Activated CD4-positive, alpha-beta T cell treated with anti-CD3 and anti-CD28 coated beads, Interleukin-2, amount 10 ng/mL, durations not matched to agents 7 days and 5 days (primary cell): Measurements from ENCODE around the gene GTF2F1. TPM values are rescaled to one million over a fixed set of nuclear protein-coding genes. Genes with fewer than 3 reads are reported as not detected.

ENCODE experiments used
- CTCF ChIA-PET: fragments of 350-600 bp; sonication (Branson Sonifier 250); formaldehyde crosslinking; loops from one replicate; lab custom pipeline; 2021; ENCODE audit warnings: antibody characterized with exemption; lab: Charles Lee
- POLR2A ChIA-PET: fragments of 350-600 bp; sonication (Branson Sonifier 250); formaldehyde crosslinking; loops from one replicate; lab custom pipeline; 2021; ENCODE audit warnings: antibody characterized with exemption; lab: Charles Lee
- DNase-seq: peaks from one replicate; pipeline ENCODE4 v3.0.0-alpha.2; 2020
- H3K27ac Mint-ChIP-seq: one replicate; pipeline ENCODE4 v1.8.0; 2021; ENCODE audit warnings: mild to moderate bottlenecking, moderate library complexity, mixed read lengths
- H3K27me3 Mint-ChIP-seq: one replicate; pipeline ENCODE4 v1.8.0; 2021; ENCODE audit warnings: mixed read lengths
- H3K36me3 Mint-ChIP-seq: one replicate; pipeline ENCODE4 v1.8.0; 2021; ENCODE audit warnings: low read depth, mixed read lengths
- H3K4me1 Mint-ChIP-seq: one replicate; pipeline ENCODE4 v1.8.0; 2021; ENCODE audit warnings: mixed read lengths
- H3K4me3 Mint-ChIP-seq: one replicate; pipeline ENCODE4 v1.8.0; 2021; ENCODE audit warnings: mild to moderate bottlenecking, moderate library complexity, mixed read lengths
- H3K9me3 Mint-ChIP-seq: one replicate; pipeline ENCODE4 v1.8.0; 2021; ENCODE audit warnings: mixed read lengths
- total RNA-seq, 2 experiments: library from RNA; stranded (reverse); gene quantifications; one replicate each; pipeline ENCODE4 v1.2.3, GENCODE V29; 2021

The GTF2F1 gene
- total RNA-seq, 2 experiments from 2014 or later = 61.4 to 67.7 TPM

DNA sequence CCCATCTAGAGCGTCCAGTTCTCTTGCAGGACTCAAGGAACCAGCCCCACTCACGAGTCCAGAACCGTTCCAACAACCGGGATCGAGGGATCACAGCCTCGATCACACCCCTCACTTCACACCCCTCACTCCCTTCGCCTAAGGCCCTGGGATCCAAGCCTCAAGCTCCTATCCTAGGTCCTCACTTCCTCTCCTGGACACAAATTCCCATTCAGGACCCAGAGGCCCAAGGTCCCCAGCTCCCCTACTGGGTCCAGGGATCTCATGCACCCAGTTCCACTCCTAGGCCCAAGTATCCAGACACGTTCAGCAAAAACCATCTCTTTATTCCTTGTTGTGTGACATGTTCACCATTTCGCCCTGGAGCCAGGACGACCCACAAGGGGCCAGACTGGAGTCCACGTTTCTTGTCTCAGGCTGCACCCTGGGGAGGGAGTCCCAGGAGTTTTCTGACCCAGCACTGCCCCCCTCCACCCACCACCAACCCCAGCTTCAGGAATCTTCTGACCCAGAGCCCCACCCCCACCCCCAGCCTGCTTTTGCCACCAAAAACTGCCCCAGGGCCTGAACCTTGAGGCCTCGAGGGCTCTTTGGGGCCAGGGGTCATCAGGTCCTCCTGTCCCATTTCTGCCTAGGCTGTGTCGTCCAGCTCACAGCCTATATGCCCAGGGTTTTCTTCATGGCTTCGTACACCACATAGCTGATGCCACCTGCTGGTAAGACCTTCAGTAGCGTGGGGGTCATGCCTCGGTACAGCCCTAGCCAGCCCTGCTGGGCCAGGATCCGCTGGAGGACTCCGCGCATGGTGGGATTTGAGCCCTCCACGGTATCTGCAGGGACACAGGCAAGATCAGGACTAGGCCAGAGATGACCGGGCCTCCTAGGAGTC lies 33.0 kb upstream of the GTF2F1 start:
- Mint-ChIP-seq H3K36me3 (peaks cover 13% of the 10 kb centered on the region), H3K9me3 (no peaks in the 10 kb centered on the region), H3K4me1 (peaks cover 41% of the 10 kb centered on the region), H3K27me3 (no peaks in the 10 kb centered on the region), H3K27ac (peak overlapping the region; percentile 94), H3K4me3 (peak overlapping the region; percentile 73)
- ChIA-PET POLR2A (no interaction called here), CTCF (interaction anchor here (0.6 to 1.1 kb wide), 8 partner anchors 22 to 1230 kb away, joined by 3 to 4 read pairs (median 3); partner anchors contain the start of gene GTF2F1)
- no peak for DNase-seq

DNA sequence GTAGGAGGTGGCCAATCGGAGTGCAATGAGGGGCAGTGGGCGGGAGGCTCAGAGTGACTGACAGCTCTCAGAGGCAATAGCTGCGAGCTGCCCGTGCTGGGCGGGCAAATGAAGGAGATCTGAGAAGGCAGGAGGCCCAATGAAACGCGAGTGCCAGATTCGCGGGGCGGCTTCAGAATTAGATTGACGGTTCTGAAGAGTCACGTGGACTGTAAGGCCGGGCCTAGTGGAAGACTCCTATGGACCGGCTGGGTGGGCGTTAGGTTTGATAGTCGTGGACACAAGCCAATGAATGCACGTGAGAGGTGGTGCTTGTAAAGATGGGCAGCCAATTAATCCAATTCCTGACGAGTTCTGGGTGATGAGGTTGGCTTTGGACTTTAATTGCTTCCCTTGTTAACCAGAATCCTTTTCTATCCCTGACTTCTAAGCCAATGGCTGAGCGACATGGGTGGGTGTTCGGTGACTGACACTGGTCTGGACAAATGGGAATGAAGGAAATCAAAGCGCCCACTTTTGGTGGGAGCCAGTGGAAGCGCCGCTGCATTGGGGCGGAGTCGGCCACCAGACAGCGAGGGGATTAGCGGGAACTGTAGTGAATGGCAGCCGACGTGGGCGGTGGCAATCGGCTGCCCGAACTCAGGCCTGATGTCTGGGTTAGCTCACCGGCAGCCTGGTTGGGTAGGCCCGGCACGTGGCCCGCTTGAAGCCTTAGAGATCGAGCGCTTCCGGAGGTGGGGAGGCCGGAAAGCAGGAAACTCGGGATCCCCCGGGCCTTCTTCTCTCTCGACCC lies 32.2 kb upstream of the GTF2F1 start:
- DNase-seq = peak; percentile 100
- H3K36me3 Mint-ChIP-seq = peaks cover 19% of the 10 kb centered on the region
- ChIA-PET CTCF (interaction anchor here (0.6 to 1.0 kb wide), 5 partner anchors 23 to 438 kb away, joined by 3 to 4 read pairs (median 3); no protein-coding TSS in a partner anchor), POLR2A (interaction anchor here (0.6 to 1.0 kb wide), 4 partner anchors 32 to 48 kb away, joined by 3 to 4 read pairs (median 4); partner anchors contain the start of gene GTF2F1)
- H3K9me3 Mint-ChIP-seq = no peaks in the 10 kb centered on the region
- peak overlapping the region; percentile 94 for H3K27ac Mint-ChIP-seq
- peak overlapping the region; percentile 73 for H3K4me3 Mint-ChIP-seq
- H3K4me1 Mint-ChIP-seq = peaks cover 39% of the 10 kb centered on the region
- no peaks in the 10 kb centered on the region for H3K27me3 Mint-ChIP-seq

DNA sequence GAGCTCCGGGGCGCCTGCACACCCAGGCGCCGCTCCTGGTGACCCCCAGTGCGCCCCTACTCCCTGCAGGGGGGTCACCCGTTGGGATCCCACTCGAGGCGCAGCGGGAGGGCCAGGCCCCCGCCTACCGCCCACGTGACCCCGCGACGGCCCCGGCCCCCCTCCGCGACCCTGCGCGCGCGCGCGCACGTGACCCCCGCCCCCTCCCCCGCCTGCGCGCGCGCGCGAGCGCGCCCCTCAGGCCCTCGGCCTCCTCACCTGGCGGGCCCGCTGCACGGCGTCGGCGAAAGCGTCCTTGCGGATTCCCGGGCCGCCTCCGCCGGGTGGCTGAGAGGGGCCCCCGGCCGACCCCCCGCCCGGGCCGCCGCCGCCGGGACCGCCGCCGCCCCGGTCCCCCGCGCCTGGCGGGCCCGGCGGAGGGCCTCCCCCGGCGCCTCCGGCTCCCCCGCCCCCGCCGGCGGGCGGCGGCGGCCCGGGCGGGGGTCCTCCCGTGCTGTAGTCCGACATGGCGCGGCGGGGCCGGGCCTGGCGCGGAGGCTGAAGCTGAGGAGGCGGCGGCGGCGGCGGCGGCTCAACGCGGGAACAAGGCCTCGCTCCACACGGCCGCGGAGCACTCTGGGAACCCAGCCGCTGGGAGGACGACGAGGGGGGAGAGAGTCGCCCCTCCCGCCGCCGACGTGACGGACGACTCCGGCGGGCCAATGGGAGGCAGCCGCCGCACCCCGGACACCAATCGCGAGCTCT lies 31.4 kb upstream of the GTF2F1 start, which contains the start of gene KHSRP:
Gene KHSRP, minus strand, starts transcription at position 617 of the 744 bp plus-strand sequence. Its CDS starts 110 bp downstream, at position 507.
- Mint-ChIP-seq H3K9me3 (no peaks in the 10 kb centered on the region), H3K27me3 (no peaks in the 10 kb centered on the region), H3K4me3 (peak within 1 kb of the TSS; percentile 87), H3K27ac (peak within 1 kb of the TSS; percentile 94), H3K4me1 (peaks cover 33% of the 10 kb centered on the region), H3K36me3 (peaks cover 19% of the 10 kb centered on the region)
- CTCF ChIA-PET = interaction anchor here (0.8 to 1.0 kb wide), 2 partner anchors 23 to 439 kb away, joined by 3 to 4 read pairs; no protein-coding TSS in a partner anchor
- POLR2A ChIA-PET = interaction anchor here (0.6 to 1.0 kb wide), 3 partner anchors 16 to 47 kb away, joined by 3 to 4 read pairs (median 3); no protein-coding TSS in a partner anchor
- peak; percentile 30 for DNase-seq

GRCh38 chr19:6423499-6424194 lies 30.7 kb upstream of the GTF2F1 start:
- DNase-seq = peak; percentile 47
- Mint-ChIP-seq H3K27ac (peak overlapping the region; percentile 86), H3K36me3 (peaks cover 24% of the 10 kb centered on the region), H3K27me3 (no peaks in the 10 kb centered on the region), H3K9me3 (no peaks in the 10 kb centered on the region), H3K4me1 (peaks cover 32% of the 10 kb centered on the region), H3K4me3 (peak overlapping the region; percentile 87)
- ChIA-PET POLR2A (interaction anchor here (0.6 kb wide), 1 partner anchor 15 kb away, joined by 4 read pairs; no protein-coding TSS in a partner anchor), CTCF (interaction anchor here (0.6 to 1.0 kb wide), 2 partner anchors 84 to 440 kb away, joined by 4 read pairs; no protein-coding TSS in a partner anchor)

DNA sequence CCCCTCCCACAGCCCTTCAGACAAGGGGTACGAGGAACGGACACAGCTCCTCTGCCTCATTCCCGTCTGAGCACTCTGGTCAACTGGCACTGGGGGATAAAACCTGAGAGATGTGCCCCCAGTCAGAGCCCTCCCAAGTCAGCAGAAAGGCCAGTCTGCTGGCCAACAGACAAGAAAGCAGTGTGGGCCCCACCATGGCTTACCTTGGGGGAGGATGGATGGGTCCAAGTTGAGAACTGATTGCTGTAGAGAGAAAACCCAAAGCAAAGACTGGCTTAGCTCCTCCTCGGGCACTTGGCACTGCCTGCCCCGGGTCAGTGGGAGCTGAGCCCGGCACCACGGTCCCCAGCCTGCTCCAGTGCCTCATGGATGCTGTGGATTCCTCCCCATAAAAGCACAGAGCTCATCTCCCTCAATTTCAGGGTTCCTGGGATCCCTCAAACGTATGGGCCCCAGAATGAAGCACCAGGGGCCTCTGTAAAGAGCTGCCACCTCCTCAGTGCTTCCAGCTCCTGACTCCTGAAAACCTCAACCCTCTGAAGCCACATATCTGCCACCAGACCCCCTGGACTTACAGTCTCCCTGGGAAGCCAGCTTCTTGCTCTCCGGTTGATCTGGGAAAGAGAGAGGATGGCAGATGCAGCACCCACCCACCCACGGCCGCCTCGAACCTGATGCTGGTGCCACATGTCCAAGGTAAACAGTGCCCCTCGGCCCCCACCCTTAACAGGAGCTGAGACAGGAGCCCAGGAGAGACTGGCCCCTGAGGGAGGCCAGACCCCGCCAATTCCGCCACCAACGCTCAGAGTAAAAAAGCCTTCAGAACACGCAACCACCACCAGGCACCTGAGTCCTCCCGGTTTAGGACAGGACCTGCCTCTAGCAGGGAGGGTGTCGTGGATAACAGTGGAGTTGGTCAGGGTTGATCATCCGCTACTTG lies 28.4 kb upstream of the GTF2F1 start:
- POLR2A ChIA-PET = interaction anchor here (0.6 kb wide), 1 partner anchor 59 kb away, joined by 3 read pairs; no protein-coding TSS in a partner anchor
- H3K36me3 Mint-ChIP-seq = peaks cover 37% of the 10 kb centered on the region
- no peak overlapping the region for H3K4me3 Mint-ChIP-seq

DNA sequence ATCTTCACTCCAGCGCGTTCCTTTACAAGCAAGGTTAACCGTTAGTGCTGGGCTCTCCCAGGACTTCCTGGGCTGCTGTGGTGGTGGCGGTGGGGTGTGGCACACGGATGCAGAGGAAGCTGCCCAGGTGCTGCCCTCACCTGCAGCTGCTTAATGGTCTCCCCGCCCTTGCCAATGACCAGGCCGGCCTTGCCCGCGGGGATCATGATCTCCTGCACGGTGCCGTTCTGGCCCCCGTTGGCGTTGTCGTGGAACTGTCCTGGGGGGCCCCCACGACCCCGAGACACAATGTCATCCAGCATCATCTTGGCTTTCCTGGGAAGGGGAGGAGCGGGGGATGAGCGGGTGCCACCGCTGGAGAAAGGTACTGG lies 25.6 kb upstream of the GTF2F1 start:
- Mint-ChIP-seq H3K4me3 (no peak overlapping the region), H3K9me3 (no peaks in the 10 kb centered on the region), H3K4me1 (peaks cover 25% of the 10 kb centered on the region), H3K36me3 (peaks cover 41% of the 10 kb centered on the region), H3K27ac (no peak overlapping the region), H3K27me3 (no peaks in the 10 kb centered on the region)
- no peak for DNase-seq
- ChIA-PET CTCF (no interaction called here), POLR2A (no interaction called here)

More for the DNA sequence above, 28.4 kb upstream of the GTF2F1 start:
- Mint-ChIP-seq H3K27ac (peak overlapping the region; percentile 25), H3K27me3 (no peaks in the 10 kb centered on the region), H3K9me3 (no peaks in the 10 kb centered on the region), H3K4me1 (peaks cover 30% of the 10 kb centered on the region)
- CTCF ChIA-PET = no interaction called here
- DNase-seq = no peak

DNA sequence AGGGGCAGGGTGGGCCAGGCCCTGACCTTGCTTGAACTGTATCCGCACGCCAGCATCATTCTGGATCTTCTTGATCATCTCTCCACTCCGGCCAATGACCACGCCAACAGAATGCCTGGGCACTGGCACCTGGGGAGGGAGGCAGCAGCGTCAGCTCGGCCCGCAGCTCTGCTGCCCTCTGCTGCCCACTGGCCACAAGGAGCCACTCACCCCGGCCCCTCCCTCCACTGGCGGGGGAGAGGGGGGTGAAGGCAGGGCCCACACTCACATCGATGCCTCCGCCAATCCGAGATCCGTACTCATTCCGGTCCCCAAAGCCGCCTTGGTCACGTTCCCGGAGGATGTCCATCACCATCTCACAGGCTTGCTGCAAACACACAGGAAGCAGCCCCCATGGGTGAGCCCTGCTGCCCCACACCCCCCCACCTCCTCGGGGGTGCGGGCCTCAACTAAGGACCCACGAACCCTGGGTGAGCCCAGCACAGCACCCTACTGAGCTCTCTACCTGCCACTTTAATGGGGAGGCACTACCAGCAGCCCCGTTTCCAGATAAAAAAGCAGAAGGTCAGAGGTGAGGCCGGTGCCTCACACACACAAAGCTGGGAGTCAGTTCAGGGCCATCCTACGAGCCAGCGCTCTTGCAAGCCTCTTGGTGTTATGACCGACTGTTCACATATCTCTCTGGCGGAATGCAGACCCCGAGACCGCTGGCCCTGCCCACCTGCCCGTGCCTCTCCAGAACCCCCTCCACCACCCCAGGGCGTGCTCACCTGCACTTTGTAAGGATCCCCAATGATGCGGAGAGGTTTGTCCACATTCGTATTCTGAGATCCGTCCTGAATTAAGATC lies 25.0 kb upstream of the GTF2F1 start:
- ChIA-PET POLR2A (no interaction called here), CTCF (interaction anchor here (0.5 kb wide), 1 partner anchor 13 kb away, joined by 4 read pairs; no protein-coding TSS in a partner anchor)
- Mint-ChIP-seq H3K4me1 (peaks cover 20% of the 10 kb centered on the region), H3K36me3 (peaks cover 38% of the 10 kb centered on the region), H3K9me3 (no peaks in the 10 kb centered on the region), H3K27ac (no peak overlapping the region), H3K4me3 (no peak overlapping the region), H3K27me3 (no peaks in the 10 kb centered on the region)
- DNase-seq = no peak

DNA sequence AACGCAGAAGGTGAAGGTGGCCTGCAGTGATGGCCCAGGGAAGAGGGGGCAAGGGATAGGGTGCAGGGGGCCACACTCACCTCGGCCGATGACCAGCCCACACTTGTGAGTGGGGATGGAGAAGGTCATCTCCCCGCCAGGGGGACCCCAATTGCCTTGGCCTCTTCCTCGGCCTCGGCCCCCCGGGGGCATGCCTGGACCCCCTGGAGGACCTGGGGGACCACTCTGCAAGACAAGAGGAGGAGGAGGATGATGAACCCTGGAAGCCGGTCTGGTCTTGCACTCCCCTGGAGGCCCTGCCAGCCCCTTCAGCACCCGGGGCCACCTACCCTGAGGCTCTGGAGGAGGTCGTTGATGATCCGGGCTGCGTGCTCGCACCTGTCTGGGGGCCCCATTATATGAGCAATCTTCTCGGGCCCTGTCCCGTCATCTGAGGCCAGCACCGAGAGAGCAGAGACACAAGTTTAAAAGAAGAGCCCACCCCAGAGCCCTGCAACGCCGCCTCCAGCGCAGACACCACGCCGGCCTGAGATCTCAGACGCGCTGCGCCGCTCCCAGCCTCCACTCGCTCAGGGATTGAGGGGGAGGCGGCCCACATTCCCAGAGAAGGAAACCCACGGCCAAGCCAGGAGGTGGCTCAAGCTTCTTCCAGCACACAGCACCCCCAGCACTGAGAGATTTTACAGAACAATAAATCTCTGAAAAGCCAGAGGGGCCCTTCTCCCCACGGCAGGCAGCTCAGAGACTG lies 23.9 kb upstream of the GTF2F1 start:
- no peak for DNase-seq
- POLR2A ChIA-PET = no interaction called here
- Mint-ChIP-seq H3K4me1 (peaks cover 8% of the 10 kb centered on the region), H3K4me3 (no peak overlapping the region), H3K36me3 (peaks cover 34% of the 10 kb centered on the region), H3K27me3 (no peaks in the 10 kb centered on the region), H3K27ac (peak overlapping the region; percentile 27), H3K9me3 (no peaks in the 10 kb centered on the region)
- CTCF ChIA-PET = no interaction called here

GRCh38 chr19:6415591-6416190 lies 22.7 kb upstream of the GTF2F1 start:
- DNase-seq = no peak
- Mint-ChIP-seq H3K9me3 (no peaks in the 10 kb centered on the region), H3K27me3 (no peaks in the 10 kb centered on the region), H3K4me3 (no peak overlapping the region), H3K27ac (no peak overlapping the region), H3K4me1 (peaks cover 5% of the 10 kb centered on the region), H3K36me3 (peaks cover 32% of the 10 kb centered on the region)
- ChIA-PET CTCF (no interaction called here), POLR2A (no interaction called here)
